CD14-positive monocyte (primary cell): Measurements from ENCODE around the gene OR2V1. TPM values are rescaled to one million over a fixed set of nuclear protein-coding genes. Genes with fewer than 3 reads are reported as not detected.
A peak's percentile ranks its signal among the peaks of the same experiment; 100 is the strongest.

ENCODE experiments used
- DNase-seq, 3 donors: peaks; one replicate each; pipeline ENCODE4 v3.0.0-alpha.2; 2011 to 2022
- H2AFZ ChIP-seq: 2 replicates; pipeline ENCODE4 v1.6.0; 2012; ENCODE audit warnings: mild to moderate bottlenecking, low read depth, low read length, inconsistent platforms; ENCODE audit not compliant: insufficient read depth, poor library complexity, severe bottlenecking
- H3K27ac ChIP-seq, 2 donors: 1 replicate in 1 of 2; 2 replicates in 1 of 2; pipeline ENCODE4 v1.5.1; 2012 to 2013; ENCODE audit warnings: low read length in 2 of 2, control low read depth in 1 of 2, inconsistent platforms in 1 of 2, low read depth in 1 of 2, mild to moderate bottlenecking in 1 of 2
- H3K27me3 ChIP-seq, 2 donors: one replicate each; pipeline versions ENCODE4 v1.6.0 to v1.6.1; 2011 to 2013; ENCODE audit warnings: low read length in 2 of 2; ENCODE audit not compliant: control insufficient read depth in 2 of 2, insufficient read depth in 2 of 2
- H3K36me3 ChIP-seq, 2 donors: replicated peaks in 1 of 2; 1 replicate in 1 of 2; 2 replicates in 1 of 2; pipeline versions ENCODE4 v1.5.1 to v1.6.1; 2012 to 2013; ENCODE audit warnings: low read length in 2 of 2, control low read depth in 1 of 2, inconsistent platforms in 1 of 2, mild to moderate bottlenecking in 1 of 2; ENCODE audit not compliant: insufficient read depth in 2 of 2, control insufficient read depth in 1 of 2
- H3K4me1 ChIP-seq, 2 donors: 1 replicate in 1 of 2; 2 replicates in 1 of 2; pipeline versions ENCODE4 v1.5.1 to v1.6.1; 2012 to 2013; ENCODE audit warnings: low read length in 2 of 2, control low read depth in 1 of 2, inconsistent platforms in 1 of 2, mild to moderate bottlenecking in 1 of 2, moderate library complexity in 1 of 2; ENCODE audit not compliant: insufficient read depth in 2 of 2, control insufficient read depth in 1 of 2
- H3K4me2 ChIP-seq: replicated peaks from 2 replicates; pipeline ENCODE3; 2012; ENCODE audit warnings: low read length, moderate library complexity, mild to moderate bottlenecking; ENCODE audit not compliant: poor library complexity, severe bottlenecking; ENCODE audit errors: extremely low read depth
- H3K4me3 ChIP-seq, 3 experiments: fragments of 200-600 bp in 1 of 3; sonication (generic) in 1 of 3; replicated peaks in 1 of 3; 1 replicate in 2 of 3; 2 replicates in 1 of 3; pipeline ENCODE4 v1.5.1; 2011 to 2013; ENCODE audit warnings: low read length in 3 of 3, mild to moderate bottlenecking in 3 of 3, control low read depth in 2 of 3, low read depth in 2 of 3, inconsistent platforms in 1 of 3, moderate library complexity in 1 of 3
- H3K79me2 ChIP-seq: 2 replicates; pipeline ENCODE4 v1.6.0; 2012; ENCODE audit warnings: mild to moderate bottlenecking, control low read depth, inconsistent platforms, low read length, moderate library complexity; ENCODE audit not compliant: insufficient read depth
- H3K9ac ChIP-seq: 2 replicates; pipeline ENCODE4 v1.6.0; 2017; ENCODE audit warnings: low read length, mild to moderate bottlenecking; ENCODE audit not compliant: insufficient read depth, poor library complexity, severe bottlenecking
- H3K9me3 ChIP-seq, 2 donors: replicated peaks in 1 of 2; 1 replicate in 1 of 2; 2 replicates in 1 of 2; pipeline versions ENCODE4 v1.5.1 to v1.6.1; 2012 to 2013; ENCODE audit warnings: low read length in 2 of 2, control low read depth in 1 of 2; ENCODE audit not compliant: control insufficient read depth in 1 of 2, insufficient read depth in 1 of 2
- H4K20me1 ChIP-seq: 2 replicates; pipeline ENCODE4 v1.6.0; 2012; ENCODE audit warnings: mild to moderate bottlenecking, low read length, control low read depth, moderate library complexity; ENCODE audit not compliant: insufficient read depth
- H3K27ac Mint-ChIP-seq, 7 donors: one replicate each; pipeline ENCODE4 v1.8.0; 2020; ENCODE audit warnings: mild to moderate bottlenecking in 7 of 7, mixed read lengths in 7 of 7, moderate library complexity in 6 of 7, inconsistent platforms in 2 of 7
- H3K27me3 Mint-ChIP-seq, 3 donors: one replicate each; pipeline ENCODE4 v1.8.0; 2021 to 2022; ENCODE audit warnings: low read depth in 3 of 3, mild to moderate bottlenecking in 3 of 3, mixed read lengths in 3 of 3, moderate library complexity in 3 of 3, inconsistent platforms in 1 of 3
- H3K36me3 Mint-ChIP-seq, 2 donors: one replicate each; pipeline ENCODE4 v1.8.0; 2020; ENCODE audit warnings: mixed read lengths in 2 of 2, inconsistent platforms in 1 of 2, mild to moderate bottlenecking in 1 of 2
- H3K4me1 Mint-ChIP-seq: one replicate; pipeline ENCODE4 v1.8.0; 2020; ENCODE audit warnings: mild to moderate bottlenecking, mixed read lengths
- H3K4me3 Mint-ChIP-seq, 2 donors: one replicate each; pipeline ENCODE4 v1.8.0; 2020; ENCODE audit warnings: mild to moderate bottlenecking in 2 of 2, mixed read lengths in 2 of 2, moderate library complexity in 1 of 2
- H3K9me3 Mint-ChIP-seq, 7 donors: one replicate each; pipeline ENCODE4 v1.8.0; 2020 to 2022; ENCODE audit warnings: mixed read lengths in 7 of 7, mild to moderate bottlenecking in 6 of 7, moderate library complexity in 6 of 7, inconsistent platforms in 2 of 7
- WGBS: methylation state at CpG from one replicate; pipeline ENCODE4 v1.1.5; 2013; ENCODE audit warnings: missing lambda C conversion rate; ENCODE audit not compliant: insufficient coverage; 5-methylcytosine and 5-hydroxymethylcytosine counted together
- intact Hi-C, 2 donors: fragments of 100-400 bp; cut with micrococcal nuclease; formaldehyde crosslinking; loops; one replicate each; pipeline versions ENCODE4 v1.15.0 to v1.15.1; 2023
- polyA plus RNA-seq, 3 donors: library from polyadenylated mRNA; depleted of rRNA in 1 of 3; unstranded in 2 of 3; stranded (reverse) in 1 of 3; fragments of 300-500 nt in 2 of 3; fragments of >200 nt in 1 of 3; fragmentation: Illumina TruSeq in 2 of 3; gene quantifications; 1 replicate in 2 of 3; 2 replicates in 1 of 3; pipeline ENCODE4 v1.2.3, GENCODE V29; 2012 to 2021
- TF ChIP-seq, protein P1 (sequence below): fragments of 200-600 bp; IDR thresholded peaks from one replicate; pipeline ENCODE4 v1.8.0; 2022; ENCODE audit warnings: antibody characterized with exemption, mild to moderate bottlenecking

Gene OR2V1
- polyA plus RNA-seq, 3 donors = not detected

DNA sequence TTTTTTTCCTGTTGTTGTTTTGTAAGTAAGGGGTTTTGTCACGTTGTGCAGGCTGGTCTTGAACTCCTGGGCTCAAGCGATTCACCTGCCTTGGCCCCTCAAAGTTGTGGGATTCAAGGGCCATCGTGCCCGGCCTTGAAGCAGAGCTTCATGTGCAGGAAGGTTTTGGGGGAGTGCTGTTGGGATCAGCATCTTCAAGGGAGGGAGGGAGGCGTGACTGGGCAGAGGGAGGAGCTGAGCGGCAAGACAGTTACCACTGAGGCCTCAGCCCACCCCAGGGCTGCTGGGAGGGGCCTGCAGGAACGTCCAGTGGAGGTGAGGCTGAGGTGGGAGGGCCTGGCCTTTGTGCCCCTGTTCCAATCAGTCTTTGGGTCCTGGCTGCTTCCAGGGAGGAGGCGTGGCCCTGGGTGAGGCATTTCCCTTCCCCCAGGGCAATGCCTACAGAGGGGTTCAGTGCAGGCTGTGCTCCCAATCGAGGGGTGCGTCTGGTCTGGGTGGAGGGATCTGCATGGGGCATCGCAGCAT lies 21.4 kb downstream of the OR2V1 start:
- TF ChIP-seq, protein P1, sequence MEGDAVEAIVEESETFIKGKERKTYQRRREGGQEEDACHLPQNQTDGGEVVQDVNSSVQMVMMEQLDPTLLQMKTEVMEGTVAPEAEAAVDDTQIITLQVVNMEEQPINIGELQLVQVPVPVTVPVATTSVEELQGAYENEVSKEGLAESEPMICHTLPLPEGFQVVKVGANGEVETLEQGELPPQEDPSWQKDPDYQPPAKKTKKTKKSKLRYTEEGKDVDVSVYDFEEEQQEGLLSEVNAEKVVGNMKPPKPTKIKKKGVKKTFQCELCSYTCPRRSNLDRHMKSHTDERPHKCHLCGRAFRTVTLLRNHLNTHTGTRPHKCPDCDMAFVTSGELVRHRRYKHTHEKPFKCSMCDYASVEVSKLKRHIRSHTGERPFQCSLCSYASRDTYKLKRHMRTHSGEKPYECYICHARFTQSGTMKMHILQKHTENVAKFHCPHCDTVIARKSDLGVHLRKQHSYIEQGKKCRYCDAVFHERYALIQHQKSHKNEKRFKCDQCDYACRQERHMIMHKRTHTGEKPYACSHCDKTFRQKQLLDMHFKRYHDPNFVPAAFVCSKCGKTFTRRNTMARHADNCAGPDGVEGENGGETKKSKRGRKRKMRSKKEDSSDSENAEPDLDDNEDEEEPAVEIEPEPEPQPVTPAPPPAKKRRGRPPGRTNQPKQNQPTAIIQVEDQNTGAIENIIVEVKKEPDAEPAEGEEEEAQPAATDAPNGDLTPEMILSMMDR = no peak
- Mint-ChIP-seq H3K4me3 (peak overlapping the region in 1 of 2 donors; percentile 9), H3K36me3 (no peaks in the 10 kb centered on the region), H3K9me3 (peaks cover 0 to 8% (median 6%) of the 10 kb centered on the region in 7 donors), H3K27me3 (peaks cover 38 to 67% (median 44%) of the 10 kb centered on the region in 3 donors), H3K27ac (peak overlapping the region in 1 of 7 donors; percentile 25), H3K4me1 (peaks cover 5% of the 10 kb centered on the region)
- intact Hi-C loops = no loop called here
- Histone ChIP-seq H2AFZ (no peak overlapping the region), H3K4me1 (no peaks in the 10 kb centered on the region), H3K4me3 (no peak overlapping the region), H3K4me2 (no peak overlapping the region), H4K20me1 (no peaks in the 10 kb centered on the region), H3K27me3 (peaks cover 0 to 33% of the 10 kb centered on the region in 2 donors), H3K36me3 (no peaks in the 10 kb centered on the region), H3K9me3 (peaks cover 5 to 8% of the 10 kb centered on the region in 2 donors), H3K27ac (no peak overlapping the region), H3K9ac (no peak overlapping the region), H3K79me2 (no peaks in the 10 kb centered on the region)
- DNase-seq = no peak
- 62% methylated on average over 7 of the region's 11 CpGs for WGBS

DNA sequence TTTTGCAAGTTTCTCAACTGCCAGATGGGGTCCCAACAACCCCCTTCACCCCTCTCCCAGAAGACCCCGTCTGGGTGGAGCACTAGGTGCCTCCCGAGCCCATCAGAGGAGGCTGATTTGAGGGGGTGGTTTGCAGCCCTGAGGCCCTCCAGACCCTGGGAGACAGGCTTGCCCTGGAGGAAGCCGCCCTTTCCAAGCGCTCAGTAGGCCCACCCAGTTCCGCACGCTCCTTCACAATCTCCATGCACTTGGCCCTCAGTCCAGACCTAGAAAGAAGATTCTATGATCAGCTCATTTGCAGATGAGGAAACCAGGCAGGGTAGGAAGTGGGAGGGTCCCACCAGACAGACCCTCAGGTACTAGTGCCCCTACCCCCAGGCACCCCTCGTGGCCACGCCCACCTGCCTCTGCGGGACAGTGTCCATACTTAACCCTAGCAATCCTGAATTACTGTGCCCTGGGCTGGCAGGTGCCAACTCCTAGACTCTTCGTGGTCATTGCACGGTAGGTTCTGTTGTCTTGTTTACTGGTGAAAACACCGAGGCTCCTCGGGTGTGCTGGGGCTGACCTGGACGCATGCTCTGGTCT lies 22.3 kb downstream of the OR2V1 start:
- H3K27me3 ChIP-seq = peaks cover 2 to 29% of the 10 kb centered on the region in 2 donors
- no peaks in the 10 kb centered on the region for H4K20me1 ChIP-seq
- H2AFZ ChIP-seq = no peak overlapping the region
- Mint-ChIP-seq H3K4me1 (peaks cover 10% of the 10 kb centered on the region), H3K4me3 (no peak overlapping the region), H3K9me3 (peaks cover 0 to 12% (median 2%) of the 10 kb centered on the region in 7 donors), H3K27ac (no peak overlapping the region), H3K27me3 (peaks cover 35 to 68% (median 45%) of the 10 kb centered on the region in 3 donors), H3K36me3 (peaks cover 0 to 1% of the 10 kb centered on the region in 2 donors)
- no peak overlapping the region for H3K27ac ChIP-seq
- H3K4me1 ChIP-seq = no peaks in the 10 kb centered on the region
- H3K9me3 ChIP-seq = no peaks in the 10 kb centered on the region
- intact Hi-C loops = no loop called here
- H3K36me3 ChIP-seq = no peaks in the 10 kb centered on the region
- no peak overlapping the region for H3K4me2 ChIP-seq
- TF ChIP-seq, protein P1 = no peak
- H3K79me2 ChIP-seq = no peaks in the 10 kb centered on the region
- WGBS = 78% methylated on average over 9 of the region's 14 CpGs
- no peak overlapping the region for H3K9ac ChIP-seq
- no peak overlapping the region for H3K4me3 ChIP-seq
- no peak for DNase-seq
